ENCODE measurements around the gene ZBTB44. TPM values are rescaled to one million over a fixed set of nuclear protein-coding genes. Genes with fewer than 3 reads are reported as not detected.
"Not testable (repeated sequence)": the region's sequence is repeated elsewhere in the genome, so short reads cannot be mapped to it uniquely, and the experiment has no call there.

Gene ZBTB44
- total RNA-seq, 2 donors from 2014 or later, result 47.8 to 50.5 TPM

- no peaks in the 10 kb centered on the region for H3K4me1 Mint-ChIP-seq (ENCODE audit: low read depth)
- DNase-seq (no peak), ATAC-seq (replicated peaks in 1 of 2) (no peak)
- H3K27ac Mint-ChIP-seq, result no peak overlapping the region
- H3K4me3 Mint-ChIP-seq, result no peak overlapping the region
- no peaks in the 10 kb centered on the region for H3K9me3 Mint-ChIP-seq
- H3K36me3 Mint-ChIP-seq (ENCODE audit: insufficient read depth in 2 of 2), result no peaks in the 10 kb centered on the region
- H3K27me3 Mint-ChIP-seq (ENCODE audit: low read depth), result no peaks in the 10 kb centered on the region
Observed at GRCh38 chr11:130202818-130203689, 111.7 kb downstream of the ZBTB44 start.

GRCh38 chr11:130202009-130202817 is 112.5 kb downstream of the ZBTB44 start:
- no peaks in the 10 kb centered on the region for H3K4me1 Mint-ChIP-seq (ENCODE audit: low read depth)
- H3K27ac Mint-ChIP-seq, result no peak overlapping the region
- no peak for DNase-seq
- no peaks in the 10 kb centered on the region for H3K36me3 Mint-ChIP-seq (ENCODE audit: insufficient read depth in 2 of 2)
- no peaks in the 10 kb centered on the region for H3K9me3 Mint-ChIP-seq
- no peak for ATAC-seq (replicated peaks in 1 of 2)
- no peaks in the 10 kb centered on the region for H3K27me3 Mint-ChIP-seq (ENCODE audit: low read depth)
- no peak overlapping the region for H3K4me3 Mint-ChIP-seq

GRCh38 chr11:130201026-130201425 is 113.7 kb downstream of the ZBTB44 start:
- no peaks in the 10 kb centered on the region for H3K9me3 Mint-ChIP-seq
- no peak overlapping the region for H3K4me3 Mint-ChIP-seq
- H3K36me3 Mint-ChIP-seq (ENCODE audit: insufficient read depth in 2 of 2), result no peaks in the 10 kb centered on the region
- DNase-seq, result no peak
- no peak for ATAC-seq (replicated peaks in 1 of 2)
- no peak overlapping the region for H3K27ac Mint-ChIP-seq
- no peaks in the 10 kb centered on the region for H3K4me1 Mint-ChIP-seq (ENCODE audit: low read depth)
- no peaks in the 10 kb centered on the region for H3K27me3 Mint-ChIP-seq (ENCODE audit: low read depth)

GRCh38 chr11:130199792-130200191 is 114.9 kb downstream of the ZBTB44 start:
- Mint-ChIP-seq H3K27me3 (ENCODE audit: low read depth) (no peaks in the 10 kb centered on the region), H3K27ac (no peak overlapping the region), H3K4me1 (ENCODE audit: low read depth) (no peaks in the 10 kb centered on the region), H3K4me3 (no peak overlapping the region), H3K36me3 (ENCODE audit: insufficient read depth in 2 of 2) (no peaks in the 10 kb centered on the region), H3K9me3 (no peaks in the 10 kb centered on the region)
- no peak for DNase-seq
- no peak for ATAC-seq (replicated peaks in 1 of 2)

- Mint-ChIP-seq H3K27ac (no peak overlapping the region), H3K9me3 (no peaks in the 10 kb centered on the region), H3K36me3 (ENCODE audit: insufficient read depth in 2 of 2) (no peaks in the 10 kb centered on the region), H3K4me3 (no peak overlapping the region), H3K4me1 (ENCODE audit: low read depth) (no peaks in the 10 kb centered on the region), H3K27me3 (ENCODE audit: low read depth) (no peaks in the 10 kb centered on the region)
- DNase-seq (no peak), ATAC-seq (replicated peaks in 1 of 2) (no peak)
Observed at GRCh38 chr11:130198964-130199363, 115.8 kb downstream of the ZBTB44 start.

GRCh38 chr11:130198292-130198691 is 116.4 kb downstream of the ZBTB44 start:
- H3K4me3 Mint-ChIP-seq, result no peak overlapping the region
- no peaks in the 10 kb centered on the region for H3K27me3 Mint-ChIP-seq (ENCODE audit: low read depth)
- no peak for DNase-seq
- no peaks in the 10 kb centered on the region for H3K36me3 Mint-ChIP-seq (ENCODE audit: insufficient read depth in 2 of 2)
- no peak overlapping the region for H3K27ac Mint-ChIP-seq
- no peak for ATAC-seq (replicated peaks in 1 of 2)
- no peaks in the 10 kb centered on the region for H3K4me1 Mint-ChIP-seq (ENCODE audit: low read depth)
- H3K9me3 Mint-ChIP-seq, result no peaks in the 10 kb centered on the region

- Mint-ChIP-seq H3K36me3 (ENCODE audit: insufficient read depth in 2 of 2) (no peaks in the 10 kb centered on the region), H3K4me1 (ENCODE audit: low read depth) (no peaks in the 10 kb centered on the region), H3K27ac (no peak overlapping the region), H3K4me3 (no peak overlapping the region), H3K27me3 (ENCODE audit: low read depth) (no peaks in the 10 kb centered on the region), H3K9me3 (no peaks in the 10 kb centered on the region)
- no peak for ATAC-seq (replicated peaks in 1 of 2)
- no peak for DNase-seq
Observed at GRCh38 chr11:130197386-130198035, 117.2 kb downstream of the ZBTB44 start.

- Mint-ChIP-seq H3K27ac (no peak overlapping the region), H3K4me3 (no peak overlapping the region), H3K9me3 (no peaks in the 10 kb centered on the region), H3K4me1 (ENCODE audit: low read depth) (no peaks in the 10 kb centered on the region), H3K36me3 (ENCODE audit: insufficient read depth in 2 of 2) (no peaks in the 10 kb centered on the region), H3K27me3 (ENCODE audit: low read depth) (no peaks in the 10 kb centered on the region)
- no peak for DNase-seq
- no peak for ATAC-seq (replicated peaks in 1 of 2)
Observed at GRCh38 chr11:130194241-130195023, 120.3 kb downstream of the ZBTB44 start.

- H3K4me3 Mint-ChIP-seq; H3K4me1 Mint-ChIP-seq (ENCODE audit: low read depth); DNase-seq; ATAC-seq (replicated peaks in 1 of 2); H3K27ac Mint-ChIP-seq; H3K9me3 Mint-ChIP-seq; H3K27me3 Mint-ChIP-seq (ENCODE audit: low read depth); H3K36me3 Mint-ChIP-seq (ENCODE audit: insufficient read depth in 2 of 2): not testable (repeated sequence)
Observed at GRCh38 chr11:130193551-130193950, 121.2 kb downstream of the ZBTB44 start.

- no peak for ATAC-seq (replicated peaks in 1 of 2)
- no peak for DNase-seq
- no peaks in the 10 kb centered on the region for H3K9me3 Mint-ChIP-seq
- H3K36me3 Mint-ChIP-seq (ENCODE audit: insufficient read depth in 2 of 2), result no peaks in the 10 kb centered on the region
- no peaks in the 10 kb centered on the region for H3K4me1 Mint-ChIP-seq (ENCODE audit: low read depth)
- H3K4me3 Mint-ChIP-seq, result no peak overlapping the region
- no peaks in the 10 kb centered on the region for H3K27me3 Mint-ChIP-seq (ENCODE audit: low read depth)
- H3K27ac Mint-ChIP-seq, result no peak overlapping the region
Observed at GRCh38 chr11:130192845-130193267, 121.9 kb downstream of the ZBTB44 start.

GRCh38 chr11:130191896-130192295 is 122.8 kb downstream of the ZBTB44 start:
- Mint-ChIP-seq H3K27me3 (ENCODE audit: low read depth) (no peaks in the 10 kb centered on the region), H3K9me3 (no peaks in the 10 kb centered on the region), H3K36me3 (ENCODE audit: insufficient read depth in 2 of 2) (no peaks in the 10 kb centered on the region), H3K27ac (no peak overlapping the region), H3K4me1 (ENCODE audit: low read depth) (peaks cover 3% of the 10 kb centered on the region), H3K4me3 (no peak overlapping the region)
- ATAC-seq (replicated peaks in 1 of 2) (no peak), DNase-seq (no peak)

- Mint-ChIP-seq H3K27ac (no peak overlapping the region), H3K4me3 (no peak overlapping the region), H3K36me3 (ENCODE audit: insufficient read depth in 2 of 2) (no peaks in the 10 kb centered on the region), H3K4me1 (ENCODE audit: low read depth) (peaks cover 6% of the 10 kb centered on the region), H3K27me3 (ENCODE audit: low read depth) (no peaks in the 10 kb centered on the region), H3K9me3 (no peaks in the 10 kb centered on the region)
- no peak for ATAC-seq (replicated peaks in 1 of 2)
- no peak for DNase-seq
Observed at GRCh38 chr11:130190371-130190881, 124.3 kb downstream of the ZBTB44 start.
